ENCODE measurements around the gene DAB1. TPM values are rescaled to one million over a fixed set of nuclear protein-coding genes. Genes with fewer than 3 reads are reported as not detected.

The DAB1 gene
- total and polyA plus RNA-seq, 8 donors = 0.04 to 1.4 (median 0.39) TPM

- TF ChIP-seq, protein P1, sequence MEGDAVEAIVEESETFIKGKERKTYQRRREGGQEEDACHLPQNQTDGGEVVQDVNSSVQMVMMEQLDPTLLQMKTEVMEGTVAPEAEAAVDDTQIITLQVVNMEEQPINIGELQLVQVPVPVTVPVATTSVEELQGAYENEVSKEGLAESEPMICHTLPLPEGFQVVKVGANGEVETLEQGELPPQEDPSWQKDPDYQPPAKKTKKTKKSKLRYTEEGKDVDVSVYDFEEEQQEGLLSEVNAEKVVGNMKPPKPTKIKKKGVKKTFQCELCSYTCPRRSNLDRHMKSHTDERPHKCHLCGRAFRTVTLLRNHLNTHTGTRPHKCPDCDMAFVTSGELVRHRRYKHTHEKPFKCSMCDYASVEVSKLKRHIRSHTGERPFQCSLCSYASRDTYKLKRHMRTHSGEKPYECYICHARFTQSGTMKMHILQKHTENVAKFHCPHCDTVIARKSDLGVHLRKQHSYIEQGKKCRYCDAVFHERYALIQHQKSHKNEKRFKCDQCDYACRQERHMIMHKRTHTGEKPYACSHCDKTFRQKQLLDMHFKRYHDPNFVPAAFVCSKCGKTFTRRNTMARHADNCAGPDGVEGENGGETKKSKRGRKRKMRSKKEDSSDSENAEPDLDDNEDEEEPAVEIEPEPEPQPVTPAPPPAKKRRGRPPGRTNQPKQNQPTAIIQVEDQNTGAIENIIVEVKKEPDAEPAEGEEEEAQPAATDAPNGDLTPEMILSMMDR (IDR thresholded peaks at IDR 0.05) = no peak
- intact Hi-C loops (cut with DNase I) = no loop called here
- Histone ChIP-seq H3K4me1 (no peaks in the 10 kb centered on the region), H3K4me3 (no peak overlapping the region), H3K36me3 (no peaks in the 10 kb centered on the region), H3K27me3 (no peaks in the 10 kb centered on the region), H3K9me3 (no peaks in the 10 kb centered on the region), H3K27ac (no peak overlapping the region)
- DNase-seq (no peak), FAIRE-seq (no peak), ATAC-seq (no peak)
- 63 to 85% methylated on average over 2 of the region's 2 CpGs for WGBS, 2 donors
Observed at GRCh38 chr1:57084701-57085100, 339.2 kb downstream of the DAB1 start.

GRCh38 chr1:57082711-57083439 lies 341.0 kb downstream of the DAB1 start:
- FAIRE-seq = no peak
- H3K4me3 ChIP-seq = no peak overlapping the region
- WGBS, 2 donors = 72 to 78% methylated on average over 7 of the region's 7 CpGs
- no peaks in the 10 kb centered on the region for H3K27me3 ChIP-seq
- no peaks in the 10 kb centered on the region for H3K36me3 ChIP-seq
- no peaks in the 10 kb centered on the region for H3K4me1 ChIP-seq
- no peak for DNase-seq
- intact Hi-C loops (cut with DNase I) = no loop called here
- TF ChIP-seq, protein P1 (IDR thresholded peaks at IDR 0.05) = no peak
- H3K27ac ChIP-seq = no peak overlapping the region
- ATAC-seq = no peak
- H3K9me3 ChIP-seq = no peaks in the 10 kb centered on the region

GRCh38 chr1:57079454-57080157 lies 344.3 kb downstream of the DAB1 start:
- intact Hi-C loops (cut with DNase I) = no loop called here
- Histone ChIP-seq H3K4me1 (no peaks in the 10 kb centered on the region), H3K27ac (no peak overlapping the region), H3K9me3 (no peaks in the 10 kb centered on the region), H3K36me3 (no peaks in the 10 kb centered on the region), H3K27me3 (no peaks in the 10 kb centered on the region), H3K4me3 (no peak overlapping the region)
- no peak for ATAC-seq
- no peak for FAIRE-seq
- no peak for DNase-seq
- WGBS, 2 donors = 88 to 90% methylated on average over 5 of the region's 5 CpGs
- TF ChIP-seq, protein P1 (IDR thresholded peaks at IDR 0.05) = no peak

- intact Hi-C loops (cut with DNase I) = no loop called here
- TF ChIP-seq, protein P1 (IDR thresholded peaks at IDR 0.05) = no peak
- no peaks in the 10 kb centered on the region for H3K4me1 ChIP-seq
- 78 to 85% methylated on average over 8 of the region's 8 CpGs for whole genome bisulfite sequencing, 2 donors
- no peak for DNase-seq
- no peaks in the 10 kb centered on the region for H3K27me3 ChIP-seq
- no peak for FAIRE-seq
- no peaks in the 10 kb centered on the region for H3K36me3 ChIP-seq
- no peak for ATAC-seq
- H3K4me3 ChIP-seq = no peak overlapping the region
- H3K9me3 ChIP-seq = no peaks in the 10 kb centered on the region
- no peak overlapping the region for H3K27ac ChIP-seq
Observed at GRCh38 chr1:57072401-57073110, 351.3 kb downstream of the DAB1 start.

All from pancreas (tissue), 10 donors.